Activated CD8-positive, alpha-beta memory T cell treated with anti-CD3 and anti-CD28 coated beads, Interleukin-2, amount 50 U/mL, for 1 hour (primary cell): Measurements from ENCODE around the gene CCDC85A.
"Not testable (repeated sequence)": the region's sequence is repeated elsewhere in the genome, so short reads cannot be mapped to it uniquely, and the experiment has no call there.

Source experiments
- DNase-seq: peaks from one replicate; pipeline ENCODE4 v3.0.0-alpha.2; 2020; ENCODE audit errors: extremely low read depth

Gene CCDC85A

DNA sequence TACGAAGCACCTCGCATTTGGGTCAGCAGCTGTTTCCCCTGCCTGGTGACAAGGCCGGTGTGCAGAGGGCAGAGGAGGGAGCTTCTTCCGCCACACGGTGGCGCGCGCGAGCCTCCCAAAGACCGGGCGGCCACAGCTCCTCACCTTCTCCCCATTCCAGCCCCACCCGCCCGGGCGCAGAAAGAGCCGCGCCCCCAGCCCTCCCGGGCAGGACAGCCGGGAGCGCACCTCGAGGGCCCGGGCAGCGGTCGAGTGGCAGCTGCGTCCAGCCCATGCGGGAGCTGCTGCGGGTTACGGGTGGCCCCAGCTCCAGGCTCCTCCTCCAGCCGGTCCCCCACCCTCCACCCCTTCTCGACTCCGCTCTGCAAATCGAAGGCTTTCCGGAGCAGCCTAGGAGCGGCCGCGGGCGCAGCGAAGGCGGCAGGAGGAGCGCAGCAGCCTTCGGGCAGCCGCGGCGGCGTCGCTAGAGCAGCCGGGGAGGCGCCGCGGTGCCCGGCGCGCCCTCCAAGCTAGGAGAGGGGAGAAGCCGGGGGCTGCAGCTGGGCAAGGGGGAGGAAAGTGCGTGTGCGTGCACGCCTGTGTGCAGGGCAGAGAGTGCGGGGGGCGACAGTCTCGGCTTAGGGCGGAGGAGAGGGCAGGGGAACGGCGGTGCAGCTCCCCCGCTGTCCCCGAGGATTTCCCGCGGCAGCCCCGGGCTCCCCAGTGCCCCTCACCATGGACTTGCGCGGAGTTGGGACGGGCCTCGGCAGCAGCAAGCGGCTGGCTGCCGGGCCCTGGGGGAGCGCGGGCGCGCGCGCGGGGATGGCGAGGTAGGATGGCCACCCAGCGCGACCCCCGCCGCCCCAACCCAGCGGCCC is at the start of gene CCDC85A:
Gene CCDC85A, plus strand, starts transcription at position 348 of the 857 bp plus-strand sequence. CDS start 635 bp downstream, outside the sequence.
- no peak for DNase-seq

DNA sequence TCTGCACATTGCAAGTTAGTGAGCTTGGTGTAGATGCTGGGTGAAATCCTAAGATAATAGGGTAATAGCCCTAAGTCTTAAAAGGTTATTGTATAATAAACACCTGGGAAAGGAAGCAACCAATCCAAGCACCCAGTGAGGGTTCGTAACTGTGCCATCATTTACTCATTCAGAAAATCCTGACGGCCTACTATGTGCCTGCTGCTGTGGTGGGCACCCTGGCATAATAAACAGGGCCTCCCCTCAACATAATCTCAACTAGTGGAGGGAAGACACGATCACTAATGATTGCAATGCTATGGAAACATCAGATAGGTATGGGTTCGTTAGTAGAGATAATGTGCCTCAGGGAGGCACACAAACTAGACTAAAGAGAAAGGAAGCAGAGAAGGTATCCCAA is 48.9 kb upstream of the CCDC85A start:
- no peak for DNase-seq

DNA sequence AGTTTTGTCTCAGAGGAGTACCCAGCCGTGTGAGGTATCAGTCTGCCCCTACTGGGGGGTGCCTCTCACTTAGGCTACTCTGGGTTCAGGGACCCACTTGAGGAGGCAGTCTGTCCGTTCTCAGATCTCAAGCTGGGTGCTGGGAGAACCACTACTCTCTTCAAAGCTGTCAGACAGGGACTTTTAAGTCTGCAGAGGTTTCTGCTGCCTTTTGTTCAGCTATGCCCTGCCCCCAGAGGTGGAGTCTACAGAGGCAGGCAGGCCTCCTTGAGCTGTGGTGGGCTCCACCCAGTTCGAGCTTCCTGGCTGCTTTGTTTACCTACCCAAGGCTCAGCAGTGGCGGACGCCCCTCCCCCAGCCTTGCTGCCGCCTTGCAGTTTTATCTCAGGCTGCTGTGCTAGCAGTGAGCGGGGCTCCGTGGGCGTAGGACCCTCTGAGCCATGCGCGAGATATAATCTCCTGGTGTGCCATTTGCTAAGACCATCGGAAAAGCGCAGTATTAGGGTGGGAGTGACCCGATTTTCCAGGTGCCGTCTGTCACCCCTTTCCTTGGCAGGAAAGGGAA is 41.2 kb upstream of the CCDC85A start:
- not testable (repeated sequence) for DNase-seq

DNA sequence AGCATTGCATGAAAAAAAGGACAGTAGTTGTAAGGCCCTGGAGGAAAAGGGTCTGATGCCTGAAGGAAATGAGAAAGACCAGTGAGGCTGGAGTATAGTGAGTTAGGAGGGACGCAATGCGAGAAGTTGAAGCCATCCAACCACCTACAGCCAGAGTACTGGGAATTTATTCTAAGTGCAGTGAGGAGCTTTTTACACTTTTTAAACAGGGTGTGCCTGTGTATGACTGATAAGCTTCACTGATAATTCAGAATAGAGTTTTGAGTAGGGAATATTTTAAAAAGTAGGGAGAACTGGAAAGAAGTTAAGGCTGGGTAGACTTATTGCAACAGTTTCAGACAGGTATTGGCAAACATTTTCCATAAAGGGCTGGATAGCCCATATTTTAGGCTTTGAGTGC is 35.9 kb upstream of the CCDC85A start:
- no peak for DNase-seq

DNA sequence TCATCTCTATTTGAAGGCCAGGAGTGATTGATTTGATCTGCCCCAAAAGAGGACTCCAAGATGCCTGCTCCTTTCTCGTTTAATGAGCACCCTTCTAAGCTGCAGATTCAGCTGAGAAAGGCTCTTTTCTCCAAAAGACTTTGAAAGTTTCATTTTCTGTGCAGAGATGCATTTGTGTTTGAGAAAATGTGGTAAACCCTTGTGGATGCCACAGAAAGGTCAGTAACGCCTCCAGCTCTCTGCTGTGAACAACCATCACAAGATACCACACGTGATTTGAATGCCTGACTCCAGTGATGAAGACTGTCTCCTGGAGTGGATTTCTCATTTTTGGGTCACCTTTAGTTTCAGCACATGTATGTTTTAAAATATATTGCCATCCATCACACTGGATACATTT is 35.0 kb upstream of the CCDC85A start:
- no peak for DNase-seq

DNA sequence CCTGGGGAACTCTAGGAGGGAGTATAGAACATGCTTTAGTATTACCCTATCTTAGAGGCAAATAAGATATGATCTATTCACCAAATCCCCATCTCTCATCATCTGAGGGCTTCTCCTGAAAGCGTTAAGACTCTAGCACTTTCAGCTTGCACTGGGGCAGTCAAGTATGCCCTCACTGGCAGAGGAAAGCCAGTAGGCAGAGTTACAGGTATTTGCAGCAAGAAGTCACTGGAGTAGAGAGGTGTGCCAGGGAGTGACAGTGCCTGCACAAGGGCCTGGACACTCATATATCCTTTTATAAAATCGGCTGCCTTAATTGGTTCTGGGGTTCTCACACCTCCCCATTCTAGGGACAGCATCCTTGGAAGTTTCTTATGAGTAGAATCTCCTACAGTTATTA is 31.9 kb upstream of the CCDC85A start:
- DNase-seq: no peak

DNA sequence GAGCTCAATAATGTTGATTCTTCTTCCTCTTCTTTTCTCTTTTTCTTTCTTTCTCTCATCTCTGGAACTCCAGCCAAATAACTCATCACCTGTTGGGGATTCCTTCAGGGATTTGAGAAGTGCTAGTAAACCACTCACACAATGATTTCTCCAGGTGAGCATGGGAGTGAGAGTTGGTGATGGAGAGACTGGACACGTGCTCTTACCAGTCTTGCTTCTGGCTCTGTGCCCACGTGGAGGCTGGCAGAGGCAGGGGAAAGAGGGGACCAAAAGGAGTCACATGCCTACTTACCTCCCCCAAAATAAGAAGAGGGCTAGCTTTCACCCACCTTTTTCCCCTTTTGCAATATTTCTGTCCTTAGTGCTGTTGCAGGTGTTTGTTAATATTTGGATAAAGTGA is 28.6 kb upstream of the CCDC85A start:
- DNase-seq: no peak

DNA sequence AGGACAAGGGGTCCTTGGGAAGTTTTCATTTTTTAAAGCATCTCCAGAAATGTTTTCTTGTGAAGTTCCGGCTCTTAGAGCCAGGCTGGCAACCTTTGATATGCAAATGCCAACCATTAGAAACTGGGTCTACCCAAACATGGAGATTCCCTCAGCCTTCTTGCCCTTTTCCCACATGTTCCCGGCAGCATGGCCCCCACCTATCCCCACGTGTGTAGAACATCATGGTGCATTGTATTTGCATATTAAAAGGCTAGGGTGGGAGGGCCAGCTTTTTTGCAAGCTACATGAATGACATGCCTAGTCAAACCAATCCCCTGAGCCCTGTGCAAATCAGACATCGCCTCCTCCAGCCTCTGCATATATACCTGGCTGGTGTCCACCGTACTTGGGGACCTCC is 23.9 kb upstream of the CCDC85A start:
- not testable (repeated sequence) for DNase-seq

DNA sequence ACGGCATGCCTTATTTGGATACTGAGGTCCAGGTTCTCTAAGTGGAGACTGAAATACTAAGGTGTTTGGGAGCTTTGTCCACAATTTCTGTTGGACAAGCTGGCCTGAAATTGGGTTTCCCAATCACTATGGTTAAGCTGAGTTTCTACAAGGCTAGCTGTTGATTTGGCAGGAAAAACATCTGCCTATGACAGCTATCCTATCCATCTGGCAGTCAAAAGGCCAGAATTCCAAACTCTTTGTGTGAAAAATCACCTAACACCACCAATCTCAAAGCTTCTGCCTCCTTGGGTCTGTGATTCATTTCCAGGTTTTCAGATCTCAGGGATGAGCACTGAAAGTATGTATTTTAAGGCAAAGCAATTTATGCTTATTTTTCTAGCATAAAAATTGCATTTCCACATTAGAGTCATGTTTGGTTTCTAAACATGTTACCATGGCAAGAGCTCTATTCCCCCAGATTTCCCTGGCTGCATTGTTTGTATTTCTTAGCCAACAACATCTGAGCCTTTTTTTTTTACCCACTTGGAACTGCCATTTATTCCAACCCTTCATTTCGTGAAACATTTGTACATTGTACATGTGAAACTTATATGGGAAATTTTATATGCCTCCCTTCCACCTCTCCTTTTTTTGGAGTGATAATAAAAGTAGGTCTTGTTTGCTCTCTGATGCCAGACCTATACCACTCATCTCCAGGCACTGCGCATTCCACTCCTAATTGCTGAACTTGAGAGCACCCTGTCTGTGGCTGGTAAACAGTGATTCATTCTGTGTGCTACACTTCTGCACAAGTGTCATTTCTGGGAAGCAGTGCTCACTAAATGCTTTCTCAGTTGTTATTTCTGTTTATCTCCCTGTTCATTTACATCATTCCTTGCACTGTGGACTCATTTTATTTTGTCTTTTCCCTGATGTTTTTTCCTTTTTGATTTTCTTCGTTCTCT is 15.9 kb upstream of the CCDC85A start:
- no peak for DNase-seq

DNA sequence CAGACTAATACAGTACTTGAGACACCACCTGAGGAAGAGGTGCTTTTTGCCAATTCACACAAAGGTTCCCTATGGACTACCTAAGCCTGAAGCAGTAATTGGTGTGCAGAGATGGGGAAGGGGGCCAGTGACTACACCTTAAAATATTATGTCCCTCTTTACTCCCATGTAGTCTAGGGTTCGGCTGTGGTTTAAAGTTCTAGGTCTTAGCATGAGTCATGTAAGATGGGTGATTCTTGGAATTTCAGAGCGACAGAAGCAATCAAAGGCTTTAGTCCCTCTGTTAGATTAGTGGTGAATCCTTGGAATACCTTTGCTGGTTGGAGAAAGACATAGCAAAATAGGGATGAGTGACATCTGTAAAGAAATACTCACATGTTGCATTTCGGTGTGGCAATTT is 14.3 kb upstream of the CCDC85A start:
- no peak for DNase-seq

DNA sequence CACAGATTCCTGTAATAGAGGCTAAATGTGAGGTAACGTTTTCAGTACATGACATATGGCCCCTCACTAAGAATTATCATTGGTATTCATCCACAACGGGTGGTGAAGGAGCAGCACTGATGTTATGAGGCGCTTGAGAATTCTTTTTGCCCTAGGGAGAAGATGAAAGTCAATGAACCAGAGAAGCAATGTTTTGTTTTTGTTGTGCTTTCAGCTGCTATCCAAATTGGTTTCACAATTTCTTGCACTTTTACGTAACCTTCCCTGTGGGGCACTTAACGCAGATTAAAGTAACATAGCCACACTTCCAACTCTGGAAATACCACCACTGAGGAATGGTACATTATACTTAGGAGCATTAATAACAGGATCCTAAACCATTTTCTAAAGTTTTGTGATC is 13.3 kb upstream of the CCDC85A start:
- no peak for DNase-seq

DNA sequence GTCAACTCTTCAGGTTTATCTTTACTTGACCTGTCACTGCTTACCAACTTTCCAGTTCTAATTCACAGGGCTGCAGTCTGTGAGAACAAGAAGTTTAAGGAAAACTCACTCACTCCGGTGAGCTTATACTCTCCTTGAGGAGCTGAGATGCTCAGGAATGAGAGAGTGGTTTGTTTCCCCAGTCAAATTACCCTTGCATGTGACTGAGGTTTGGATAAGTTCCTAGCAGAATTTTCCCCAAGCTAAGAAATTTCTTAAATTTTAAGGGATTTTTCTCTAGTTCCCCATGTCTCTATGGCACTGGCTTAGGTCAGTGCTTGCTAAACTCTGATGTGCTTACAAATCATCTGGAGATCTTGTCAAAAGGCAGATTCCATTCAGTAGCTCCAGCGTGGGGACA is 12.8 kb upstream of the CCDC85A start:
- no peak for DNase-seq

DNA sequence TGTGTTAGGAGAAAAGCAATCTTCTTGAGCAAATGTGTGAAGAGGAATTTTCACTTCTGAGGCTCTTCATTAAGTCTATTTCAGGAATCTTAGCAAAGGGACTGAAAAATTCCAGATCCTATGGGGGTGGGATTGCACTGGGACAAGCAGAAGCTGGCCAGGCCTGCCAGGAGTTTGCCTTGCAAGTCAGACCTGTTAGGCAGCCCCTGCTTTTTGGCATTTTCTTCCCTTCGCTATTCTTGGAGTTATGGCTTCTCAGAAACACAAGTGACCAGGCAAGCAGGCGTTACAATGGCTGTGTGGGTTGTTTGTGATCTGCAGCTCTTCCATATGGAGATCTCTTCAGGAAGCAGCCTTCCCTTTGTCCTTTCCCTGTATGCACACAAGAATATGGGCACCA is 8.0 kb upstream of the CCDC85A start:
- DNase-seq: no peak

DNA sequence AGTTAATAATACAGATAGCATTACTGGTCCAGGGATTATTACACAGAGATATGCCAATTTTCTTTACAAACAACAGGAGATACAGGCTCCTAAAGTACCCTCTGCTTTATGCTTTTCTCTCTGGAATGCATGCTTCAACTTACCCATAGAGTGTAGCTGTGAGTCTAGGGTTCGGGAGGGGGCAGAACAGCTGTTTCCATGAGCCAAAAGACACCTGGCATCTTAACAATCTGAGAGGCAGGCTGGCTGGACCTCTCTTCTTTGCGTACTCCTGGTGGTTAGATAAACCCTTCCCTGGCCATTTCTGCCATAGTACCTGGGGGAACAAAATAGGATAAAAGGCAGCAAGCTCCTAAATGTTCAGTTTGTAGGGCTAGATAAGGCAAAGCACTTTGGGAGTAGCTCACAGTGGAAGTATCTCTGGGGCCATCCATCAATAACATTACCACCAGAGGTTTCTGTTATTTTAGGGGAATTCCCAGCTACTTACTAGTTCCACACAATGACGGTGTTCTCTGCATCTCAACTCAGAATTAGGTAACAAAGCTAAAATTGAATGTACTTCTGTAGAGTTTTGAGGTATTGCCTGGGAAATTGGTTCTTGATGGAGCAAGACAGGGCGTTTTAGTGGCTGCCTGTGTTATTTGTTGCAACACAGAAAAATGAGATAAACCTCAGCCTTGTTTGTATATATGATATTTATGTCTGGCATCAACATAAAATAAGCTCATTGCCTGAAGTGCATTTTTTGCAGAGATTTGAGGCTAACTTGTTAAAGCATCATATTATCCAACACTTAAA is 6.2 kb upstream of the CCDC85A start:
- DNase-seq: no peak

DNA sequence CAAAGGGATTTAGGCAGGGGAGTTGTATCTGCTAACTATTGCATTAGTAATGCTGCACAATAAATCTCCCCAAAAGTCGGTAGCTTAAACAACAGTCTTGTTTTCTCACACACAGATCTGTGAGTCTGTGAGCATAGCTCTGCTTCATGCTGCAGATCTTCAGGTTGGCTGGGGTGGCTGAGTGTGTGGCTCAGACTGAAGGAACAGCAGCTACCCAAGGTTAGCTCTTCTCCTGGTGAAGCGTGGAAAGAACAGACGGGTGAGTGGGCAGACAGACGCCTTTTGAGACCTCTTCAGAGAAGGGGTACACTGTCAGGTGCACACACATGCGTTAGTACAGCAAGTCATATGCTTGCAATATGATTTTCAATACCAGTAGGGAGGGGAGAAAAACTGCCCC is 3.9 kb upstream of the CCDC85A start:
- no peak for DNase-seq

DNA sequence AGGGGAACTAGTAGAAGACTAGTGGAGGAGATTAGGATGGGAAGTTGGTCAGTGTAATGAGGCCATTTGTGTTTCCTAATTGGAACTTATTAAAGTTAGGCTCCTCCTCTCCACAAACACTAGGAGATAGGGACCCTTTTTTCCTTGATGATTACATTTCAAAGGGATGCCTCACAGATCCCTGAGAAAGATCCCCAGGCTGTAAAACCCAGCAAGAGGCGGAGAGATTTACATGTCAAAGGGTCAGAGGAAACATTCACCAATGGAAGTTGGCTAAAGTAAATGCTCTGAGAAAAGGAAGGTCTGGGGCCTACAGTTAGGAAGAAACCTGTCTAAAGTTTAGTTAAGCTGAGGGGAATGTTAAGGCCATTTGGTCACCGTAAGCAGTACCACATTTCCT is 1.4 kb upstream of the CCDC85A start:
- DNase-seq: no peak

DNA sequence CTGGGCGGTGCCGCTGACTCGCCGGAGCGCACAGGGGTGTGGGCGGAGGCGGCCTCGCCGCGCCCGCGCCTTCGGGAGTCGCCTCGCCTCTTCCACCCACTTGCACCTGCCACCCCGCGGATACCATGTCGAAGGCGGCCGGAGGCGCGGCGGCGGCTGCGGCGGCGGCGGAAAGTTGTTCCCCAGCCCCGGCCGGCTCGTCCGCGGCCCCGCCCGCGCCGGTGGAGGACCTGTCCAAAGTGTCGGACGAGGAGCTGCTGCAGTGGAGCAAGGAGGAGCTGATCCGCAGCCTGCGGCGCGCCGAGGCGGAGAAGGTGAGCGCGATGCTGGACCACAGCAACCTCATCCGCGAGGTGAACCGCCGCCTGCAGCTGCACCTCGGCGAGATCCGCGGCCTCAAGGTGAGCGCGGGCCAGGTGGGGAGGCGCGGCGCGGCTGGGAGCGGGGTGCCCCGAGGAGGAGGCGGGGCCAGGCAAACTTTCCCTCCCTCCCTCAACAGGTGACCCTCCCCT is 766 bp downstream of the CCDC85A start:
- DNase-seq: no peak

DNA sequence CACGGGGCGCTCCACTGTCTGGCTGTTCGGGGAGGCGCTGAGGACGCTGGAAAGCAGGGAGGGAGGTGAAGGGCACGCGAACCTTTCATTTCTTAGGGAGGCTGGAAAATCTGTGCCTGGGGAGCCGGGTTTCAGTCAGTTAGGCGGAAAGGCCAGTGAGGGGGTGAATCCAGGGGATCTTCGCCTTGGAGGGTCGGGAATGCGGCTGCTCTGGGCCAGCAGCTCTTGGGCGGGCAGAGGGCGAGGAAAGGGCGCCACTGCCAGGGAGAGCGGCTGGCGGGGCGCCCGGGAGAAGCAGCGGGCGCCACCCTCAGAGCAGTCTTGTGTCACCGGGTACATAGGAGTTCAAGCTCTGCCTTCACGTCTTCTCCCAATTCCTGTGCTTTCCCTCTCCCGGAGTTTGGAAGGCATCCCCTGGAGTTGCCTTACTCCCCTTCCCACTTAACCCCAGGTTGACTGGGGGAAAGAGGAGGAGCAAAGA is 1.4 kb downstream of the CCDC85A start:
- DNase-seq: no peak

DNA sequence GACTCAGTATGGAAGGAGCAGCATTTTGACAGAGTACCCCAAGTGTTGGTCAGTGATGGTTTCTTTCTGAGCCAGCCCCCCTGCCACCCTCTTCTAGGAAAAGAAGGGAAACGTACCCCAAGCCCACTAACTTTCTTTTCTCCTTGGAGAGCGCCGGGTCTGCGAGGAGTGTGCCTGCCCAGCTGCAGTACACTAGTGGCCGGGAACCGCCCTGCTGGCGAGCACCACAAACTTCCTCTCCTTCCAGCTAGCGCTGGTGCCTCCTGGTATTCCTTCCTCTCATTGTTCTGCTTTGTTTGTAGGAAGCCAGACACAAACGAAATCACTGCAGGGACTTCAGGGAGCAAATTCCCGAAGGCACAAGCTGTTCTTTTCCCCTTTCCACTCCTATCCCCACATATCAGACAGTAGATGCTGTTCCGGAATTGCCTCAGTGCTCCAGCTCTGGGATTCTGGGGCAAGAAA is 1.8 kb downstream of the CCDC85A start:
- no peak for DNase-seq

DNA sequence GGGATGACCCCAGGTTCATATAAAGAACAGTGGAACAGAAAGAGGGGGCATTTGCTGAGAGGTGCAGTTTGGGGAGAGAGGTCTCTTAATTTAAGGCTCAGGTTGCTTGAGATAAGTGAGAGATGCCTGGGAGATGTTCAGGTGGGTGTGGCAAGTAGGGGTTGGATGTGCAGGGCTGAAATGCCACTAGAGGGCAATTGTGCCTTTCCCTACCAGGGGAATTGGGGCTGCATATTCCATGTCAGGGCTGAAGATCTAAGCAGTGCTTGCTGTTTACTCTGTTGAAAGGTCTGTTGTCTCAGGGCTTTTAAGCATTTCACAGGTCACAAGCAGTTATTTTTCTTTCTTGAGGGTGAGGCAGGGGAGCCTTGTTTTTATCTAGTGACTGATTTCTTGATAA is 7.8 kb downstream of the CCDC85A start:
- no peak for DNase-seq

DNA sequence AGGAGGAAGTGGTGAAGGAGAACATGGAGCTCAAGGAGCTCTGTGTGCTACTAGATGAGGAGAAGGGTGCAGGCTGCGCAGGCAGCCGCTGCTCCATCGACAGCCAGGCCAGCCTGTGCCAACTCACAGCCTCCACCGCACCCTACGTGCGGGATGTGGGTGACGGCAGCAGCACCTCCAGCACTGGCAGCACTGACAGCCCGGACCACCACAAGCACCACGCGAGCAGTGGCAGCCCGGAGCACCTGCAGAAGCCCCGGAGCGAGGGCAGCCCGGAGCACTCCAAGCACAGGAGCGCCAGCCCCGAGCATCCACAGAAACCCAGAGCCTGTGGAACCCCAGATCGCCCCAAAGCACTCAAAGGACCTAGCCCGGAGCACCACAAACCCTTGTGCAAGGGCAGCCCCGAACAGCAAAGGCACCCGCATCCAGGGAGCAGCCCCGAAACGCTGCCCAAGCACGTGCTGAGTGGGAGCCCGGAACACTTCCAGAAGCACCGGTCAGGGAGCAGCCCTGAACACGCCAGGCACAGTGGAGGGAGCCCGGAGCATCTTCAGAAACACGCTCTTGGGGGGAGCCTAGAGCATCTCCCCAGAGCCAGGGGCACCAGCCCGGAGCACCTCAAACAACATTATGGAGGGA is 9.0 kb downstream of the CCDC85A start:
- DNase-seq: no peak
